IMR-90 (cell line): ENCODE results near the gene MICAL2. TPM values are rescaled to one million over a fixed set of nuclear protein-coding genes. Genes with fewer than 3 reads are reported as not detected.
A peak's percentile ranks its signal among the peaks of the same experiment; 100 is the strongest.

Experiments used
- ATAC-seq: fragments of 200-7000 bp; cut with Tn5 transposase; 2 replicates; pipeline ENCODE4 v1.9.1; 2020; ENCODE audit warnings: low read depth, mild to moderate bottlenecking, moderate library complexity
- BruUV-seq: library from RNA; stranded (reverse); fragments of 400-500 nt; replicated peaks from 2 replicates; lab custom pipeline; 2021; lab: Mats Ljungman, UMichigan
- CTCF ChIA-PET: fragments of 300-600 bp; formaldehyde crosslinking; extraction: SDS; loops from one replicate; lab custom pipeline; 2021; ENCODE audit warnings: antibody characterized with exemption; lab: Yijun Ruan, JAX
- POLR2A ChIA-PET: fragments of 300-600 bp; sonication (Branson Sonifier 250); formaldehyde crosslinking; loops from one replicate; lab custom pipeline; 2022; ENCODE audit warnings: antibody characterized with exemption; ENCODE audit not compliant: unreplicated experiment; lab: Charles Lee
- DNase-seq: peaks from one replicate; pipeline ENCODE4 v3.0.0; 2013
- H2AFZ ChIP-seq: replicated peaks from 2 replicates; pipeline ENCODE3; 2013; ENCODE audit warnings: low read length, mild to moderate bottlenecking; ENCODE audit not compliant: poor library complexity
- H2AK5ac ChIP-seq: 2 replicates; pipeline ENCODE4 v1.6.1; 2013; ENCODE audit warnings: low read depth, low read length, inconsistent platforms
- H2AK9ac ChIP-seq: replicated peaks from 2 replicates; pipeline ENCODE3; 2013; ENCODE audit warnings: mild to moderate bottlenecking, low read depth, low read length, moderate library complexity; ENCODE audit not compliant: poor library complexity
- H2BK120ac ChIP-seq: 2 replicates; pipeline ENCODE4 v1.6.1; 2013; ENCODE audit warnings: low read depth, low read length, inconsistent platforms
- H2BK15ac ChIP-seq: 3 replicates; pipeline ENCODE4 v1.6.1; 2013; ENCODE audit warnings: low read depth, low read length, inconsistent platforms
- H2BK20ac ChIP-seq: 2 replicates; pipeline ENCODE4 v1.6.1; 2013; ENCODE audit warnings: low read depth, mild to moderate bottlenecking, inconsistent platforms, low read length, moderate library complexity
- H2BK5ac ChIP-seq: 2 replicates; pipeline ENCODE4 v1.6.1; 2013; ENCODE audit warnings: mild to moderate bottlenecking, low read depth, low read length, inconsistent platforms; ENCODE audit not compliant: poor library complexity, severe bottlenecking
- H3K14ac ChIP-seq: replicated peaks from 2 replicates; pipeline ENCODE4 v1.6.1; 2013; ENCODE audit warnings: low read depth, low read length, inconsistent platforms
- H3K18ac ChIP-seq: 2 replicates; pipeline ENCODE4 v1.6.1; 2013; ENCODE audit warnings: low read depth, low read length, control low read depth
- H3K23ac ChIP-seq: 2 replicates; pipeline ENCODE4 v1.6.1; 2013; ENCODE audit warnings: low read depth, low read length, inconsistent platforms
- H3K27ac ChIP-seq: 2 replicates; pipeline ENCODE4 v1.5.1; 2013; ENCODE audit warnings: mild to moderate bottlenecking, control low read depth, low read length; ENCODE audit not compliant: insufficient read depth
- H3K27me3 ChIP-seq: 2 replicates; pipeline ENCODE4 v1.6.1; 2013; ENCODE audit warnings: low read length; ENCODE audit not compliant: control insufficient read depth, insufficient read depth
- H3K36me3 ChIP-seq: 2 replicates; pipeline ENCODE4 v1.6.1; 2013; ENCODE audit warnings: low read length, mixed read lengths; ENCODE audit not compliant: control insufficient read depth, insufficient read depth
- H3K4ac ChIP-seq: 2 replicates; pipeline ENCODE4 v1.6.1; 2013; ENCODE audit warnings: low read depth, low read length, inconsistent platforms
- H3K4me1 ChIP-seq: 2 replicates; pipeline ENCODE4 v1.6.1; 2013; ENCODE audit warnings: low read length, mixed read lengths; ENCODE audit not compliant: control insufficient read depth, insufficient read depth
- H3K4me2 ChIP-seq: 2 replicates; pipeline ENCODE4 v1.6.1; 2013; ENCODE audit warnings: low read depth, mild to moderate bottlenecking, control low read depth, low read length, moderate library complexity
- H3K4me3 ChIP-seq: 2 replicates; pipeline ENCODE4 v1.5.1; 2013; ENCODE audit warnings: low read depth, mild to moderate bottlenecking, control low read depth, low read length, moderate library complexity; ENCODE audit not compliant: insufficient read depth
- H3K56ac ChIP-seq: 2 replicates; pipeline ENCODE4 v1.6.1; 2013; ENCODE audit warnings: low read length, inconsistent platforms; ENCODE audit not compliant: insufficient read depth; ENCODE audit errors: extremely low read depth
- H3K79me1 ChIP-seq, 2 experiments: 2 replicates each; pipeline ENCODE4 v1.6.1; 2013; ENCODE audit warnings: low read length in 2 of 2, inconsistent platforms in 1 of 2, low read depth in 1 of 2
- H3K9ac ChIP-seq: 2 replicates; pipeline ENCODE4 v1.6.1; 2013; ENCODE audit warnings: low read depth, low read length, control low read depth
- H3K9me1 ChIP-seq: 2 replicates; pipeline ENCODE4 v1.6.1; 2013; ENCODE audit warnings: low read length, inconsistent platforms; ENCODE audit not compliant: insufficient read depth
- H3K9me3 ChIP-seq: 2 replicates; pipeline ENCODE4 v1.6.1; 2013; ENCODE audit warnings: low read length; ENCODE audit not compliant: control insufficient read depth, insufficient read depth
- H4K20me1 ChIP-seq: 2 replicates; pipeline ENCODE4 v1.6.1; 2013; ENCODE audit warnings: low read length, inconsistent platforms; ENCODE audit not compliant: insufficient read depth
- H4K5ac ChIP-seq: 2 replicates; pipeline ENCODE4 v1.6.1; 2013; ENCODE audit warnings: mild to moderate bottlenecking, low read depth, low read length, control low read depth
- H4K8ac ChIP-seq, 2 experiments: 2 replicates each; pipeline ENCODE4 v1.6.1; 2013; ENCODE audit warnings: low read depth in 2 of 2, low read length in 2 of 2, control low read depth in 1 of 2, inconsistent platforms in 1 of 2
- H4K91ac ChIP-seq: 2 replicates; pipeline ENCODE4 v1.6.1; 2013; ENCODE audit warnings: low read depth, low read length, inconsistent platforms; ENCODE audit not compliant: insufficient read depth
- CEBPB ChIP-seq: IDR thresholded peaks from 2 replicates; pipeline ENCODE4 v1.6.1; 2012; ENCODE audit warnings: low read depth, low read length, improper control_type of control experiment
- MAZ ChIP-seq: IDR thresholded peaks from 2 replicates; pipeline ENCODE4 v1.6.1; 2012; ENCODE audit warnings: low read depth, mild to moderate bottlenecking, low read length, improper control_type of control experiment, moderate library complexity, borderline replicate concordance
- MXI1 ChIP-seq: IDR thresholded peaks from 2 replicates; pipeline ENCODE4 v1.6.1; 2012; ENCODE audit warnings: low read depth, mild to moderate bottlenecking, low read length, moderate library complexity, borderline replicate concordance
- POLR2A ChIP-seq: IDR thresholded peaks from 2 replicates; pipeline ENCODE4 v1.6.1; 2012; ENCODE audit warnings: mild to moderate bottlenecking, low read depth, low read length
- RCOR1 ChIP-seq: IDR thresholded peaks from 2 replicates; pipeline ENCODE4 v1.6.1; 2012; ENCODE audit warnings: mild to moderate bottlenecking, low read length, improper control_type of control experiment; ENCODE audit not compliant: insufficient replicate concordance
- WGBS, 2 experiments: methylation state at CpG; one replicate each; pipeline versions ENCODE4 v1.1.5 to v1.1.7; 2013; ENCODE audit warnings: missing lambda C conversion rate in 2 of 2; ENCODE audit not compliant: insufficient read length in 1 of 2; ENCODE audit errors: extremely low coverage in 2 of 2; 5-methylcytosine and 5-hydroxymethylcytosine counted together
- dilution Hi-C: fragments of 300-500 bp; cut with HindIII; formaldehyde crosslinking; loops from one replicate; pipeline ENCODE4 v1.14.3; 2018; ENCODE audit warnings: low sequenced_read_pairs; ENCODE audit not compliant: unreplicated experiment
- in situ Hi-C: fragments of 300-500 bp; cut with MboI; formaldehyde crosslinking; loops from 3 replicates; pipeline ENCODE4 v1.14.3; 2019; ENCODE audit warnings: low sequenced_read_pairs, inconsistent platforms, mixed read lengths
- intact Hi-C: fragments of 100-400 bp; cut with micrococcal nuclease; formaldehyde crosslinking; loops from 2 replicates; pipeline ENCODE4 v1.10.0; 2022
- polyA plus RNA-seq, 3 experiments: library from polyadenylated mRNA; depleted of rRNA; stranded (reverse); fragments of >200 nt; gene quantifications; 2 replicates each; pipeline ENCODE4 v1.2.3, GENCODE V29; 2012; ENCODE audit warnings: low replicate concordance in 1 of 3
- total RNA-seq: library from RNA; depleted of rRNA; stranded (reverse); fragments of >200 nt; gene quantifications from 2 replicates; pipeline ENCODE4 v1.2.3, GENCODE V29; 2012

Gene MICAL2
- total and polyA plus RNA-seq, 2 of the 4 experiments (the other 2 are of a cell fraction): 170 to 336 TPM

DNA sequence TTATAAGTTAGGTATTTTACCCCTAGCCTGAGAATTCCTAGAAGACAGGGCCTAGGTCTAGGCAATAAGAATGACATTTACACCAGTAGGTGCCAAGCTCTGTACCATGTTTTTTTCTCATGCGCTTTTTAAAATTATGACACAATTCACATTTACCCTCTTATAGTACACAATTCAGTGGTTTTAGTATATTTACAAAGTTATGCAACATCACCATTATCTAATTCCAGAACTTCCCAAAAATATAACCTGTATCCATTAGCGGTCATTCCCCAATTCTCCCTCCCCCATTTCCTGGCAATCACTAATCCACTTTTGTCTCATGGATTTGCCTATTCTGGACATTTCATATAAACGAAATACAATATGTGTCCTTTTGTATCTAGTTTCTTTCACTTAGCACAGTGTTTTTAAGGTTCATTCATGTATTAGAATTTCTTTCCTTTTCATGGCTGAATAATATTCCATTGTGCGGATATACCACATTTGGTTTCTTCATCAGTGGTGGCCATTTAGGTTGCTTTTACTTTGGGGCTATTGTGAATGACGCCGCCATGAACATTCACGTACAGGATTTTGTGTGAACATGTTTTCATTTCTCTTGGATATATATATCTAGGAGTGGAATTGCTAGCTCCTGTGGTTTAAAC is 92.4 kb downstream of the MICAL2 start:
- POLR2A ChIA-PET: no interaction called here
- peaks cover 41% of the 10 kb centered on the region for H3K4me1 ChIP-seq
- CTCF ChIA-PET: interaction anchor here (0.6 kb wide), 1 partner anchor 140 kb away, joined by 3 read pairs; no protein-coding TSS in a partner anchor

More for the DNA sequence above, 92.4 kb downstream of the MICAL2 start:
- BruUV-seq: no TSS peak
- Histone ChIP-seq H2AK5ac (no peak overlapping the region), H3K9me1 (peaks cover 44% of the 10 kb centered on the region), H3K9me3 (no peaks in the 10 kb centered on the region), H2BK120ac (peak overlapping the region; percentile 81; the same call in 1 of the 2 replicates), H3K56ac (no peak overlapping the region), H4K91ac (no peak overlapping the region), H2AK9ac (no peak overlapping the region), H3K4me3 (no peak overlapping the region), H3K23ac (no peak overlapping the region; the same call in 1 of the 2 replicates), H2BK20ac (no peak overlapping the region), H2AFZ (no peak overlapping the region), H3K27ac (no peak overlapping the region), H3K9ac (no peak overlapping the region), H3K18ac (no peak overlapping the region), H3K27me3 (no peaks in the 10 kb centered on the region), H4K20me1 (peaks cover 3% of the 10 kb centered on the region; the same call in 1 of the 2 replicates), H3K79me1 (peaks cover 34 to 86% of the 10 kb centered on the region in 2 experiments), H4K8ac (no peak overlapping the region), H3K4ac (peak overlapping the region; percentile 40; the same call in 1 of the 2 replicates), H2BK15ac (no peak overlapping the region; the same call in 2 of the 3 replicates), H3K36me3 (peaks cover 26% of the 10 kb centered on the region), H4K5ac (no peak overlapping the region), H3K14ac (no peak overlapping the region; the same call in 1 of the 2 replicates), H2BK5ac (peak overlapping the region; percentile 87), H3K4me2 (no peak overlapping the region)
- intact Hi-C loops (no loop called here), in situ Hi-C loops (no loop called here), dilution Hi-C loops (no loop called here)
- ATAC-seq (no peak), DNase-seq (no peak)
- no CpG with 5 or more reads among the region's 7 CpGs for WGBS, 2 experiments
- TF ChIP-seq MXI1 (no peak), RCOR1 (no peak), CEBPB (peak; percentile 17; the same call in 1 of the 2 replicates), POLR2A (no peak), MAZ (no peak)
